ENCODE measurements around the gene ARL8B. TPM values are rescaled to one million over a fixed set of nuclear protein-coding genes. Genes with fewer than 3 reads are reported as not detected.
"Not testable (repeated sequence)": the region's sequence is repeated elsewhere in the genome, so short reads cannot be mapped to it uniquely, and the experiment has no call there.

ARL8B gene
- total RNA-seq, 1 experiment from 2014 or later: 29.0 TPM

DNA sequence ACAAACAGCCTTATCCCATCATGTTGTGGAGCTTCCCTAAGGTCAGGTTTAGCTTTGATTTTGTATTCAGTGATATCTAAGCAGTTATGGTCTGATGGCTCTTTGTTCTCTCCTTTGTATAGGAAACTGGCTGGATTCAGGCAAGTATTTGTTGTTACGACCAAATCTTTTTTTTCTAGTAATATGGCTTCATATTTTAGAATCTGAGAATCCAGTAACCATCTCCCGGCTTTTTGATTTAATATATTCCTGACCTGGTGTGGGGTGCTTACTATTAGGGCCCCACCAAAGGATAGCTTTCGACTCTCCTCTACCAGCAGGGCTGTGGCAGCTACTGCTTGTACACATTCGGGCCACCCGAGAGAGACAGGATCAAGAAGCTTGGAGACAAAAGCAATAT is 23.0 kb downstream of the ARL8B start:
- Histone ChIP-seq H3K56ac (ENCODE audit: insufficient read length, low read depth, low read length) (no peak overlapping the region), H3K4me2 (ENCODE audit: insufficient read depth, insufficient read length, low read length) (no peak overlapping the region), H4K8ac (replicated peaks; ENCODE audit: insufficient read length, low read depth, low read length) (no peak overlapping the region), H3K27me3 (ENCODE audit: insufficient read depth, low read length) (no peaks in the 10 kb centered on the region), H3K9me3 (ENCODE audit: control insufficient read depth, low read depth, low read length) (no peaks in the 10 kb centered on the region), H4K5ac (ENCODE audit: insufficient read length, low read depth, low read length) (no peak overlapping the region), H3K4ac (ENCODE audit: low read depth, low read length) (no peak overlapping the region), H3K27ac (ENCODE audit: insufficient read length, low read depth, low read length) (no peak overlapping the region), H3K79me1 (ENCODE audit: insufficient read depth, low read depth, low read length, poor library complexity, severe bottlenecking) (peaks cover 14% of the 10 kb centered on the region), H2AK5ac (ENCODE audit: insufficient read length, low read length) (no peak overlapping the region), H2BK15ac (ENCODE audit: low read depth, low read length) (no peak overlapping the region), H4K91ac (ENCODE audit: insufficient read length, low read depth, low read length) (no peak overlapping the region), H2BK20ac (ENCODE audit: low read depth, low read length, poor library complexity, severe bottlenecking) (no peak overlapping the region), H4K20me1 (ENCODE audit: control insufficient read depth, insufficient read depth, insufficient read length) (no peaks in the 10 kb centered on the region), H3T11ph (ENCODE audit: low read length) (no peak overlapping the region), H3K9ac (ENCODE audit: extremely low read depth, insufficient read length, low read length) (no peak overlapping the region), H3K14ac (ENCODE audit: insufficient read depth, low read length) (no peak overlapping the region), H3K23ac (ENCODE audit: insufficient read length, low read depth, low read length) (no peak overlapping the region), H3K4me1 (ENCODE audit: insufficient read depth, low read length) (no peaks in the 10 kb centered on the region), H2BK12ac (ENCODE audit: insufficient read length, low read depth, low read length) (no peak overlapping the region), H3K79me2 (ENCODE audit: insufficient read depth, low read length) (peaks cover 21% of the 10 kb centered on the region), H2AFZ (ENCODE audit: low read length) (no peak overlapping the region), H3K23me2 (ENCODE audit: insufficient read length, low read depth, low read length, poor library complexity, severe bottlenecking) (no peaks in the 10 kb centered on the region), H2BK5ac (ENCODE audit: insufficient read length, low read length) (no peak overlapping the region), H3K18ac (ENCODE audit: insufficient read length, low read depth, low read length) (no peak overlapping the region), H2BK120ac (ENCODE audit: low read depth, low read length, poor library complexity, severe bottlenecking) (no peak overlapping the region)
- H3K4me3 Mint-ChIP-seq: no peak overlapping the region
- no peak for DNase-seq
- H3K27ac Mint-ChIP-seq: no peak overlapping the region
- H3K27me3 Mint-ChIP-seq (ENCODE audit: low read depth): no peaks in the 10 kb centered on the region
- no peak for TF ChIP-seq CTCF (conservative IDR thresholded peaks at IDR 0.05)
- H3K4me1 Mint-ChIP-seq: no peaks in the 10 kb centered on the region
- no CpG with 5 or more reads among the region's 5 CpGs for WGBS (ENCODE audit: extremely low coverage, insufficient read length, low lambda C conversion rate)
- H3K9me3 Mint-ChIP-seq: peaks cover 47 to 54% of the 10 kb centered on the region in 2 experiments
- H3K36me3 Mint-ChIP-seq (ENCODE audit: insufficient read depth in 1 of 3, low read depth in 3 of 3): peaks cover 47 to 63% (median 58%) of the 10 kb centered on the region in 3 experiments

- H3K79me2 ChIP-seq (ENCODE audit: insufficient read depth, low read length): peaks cover 20% of the 10 kb centered on the region; the same call in 1 of the 2 replicates
- not testable (repeated sequence) for H3K18ac ChIP-seq (ENCODE audit: insufficient read length, low read depth, low read length); H3K9me3 ChIP-seq (ENCODE audit: control insufficient read depth, low read depth, low read length); H3K27ac ChIP-seq (ENCODE audit: insufficient read length, low read depth, low read length); H3K23ac ChIP-seq (ENCODE audit: insufficient read length, low read depth, low read length); H3K27me3 Mint-ChIP-seq (ENCODE audit: low read depth); H3K4ac ChIP-seq (ENCODE audit: low read depth, low read length); H3K4me2 ChIP-seq (ENCODE audit: insufficient read depth, insufficient read length, low read length); H2BK12ac ChIP-seq (ENCODE audit: insufficient read length, low read depth, low read length); H2AK5ac ChIP-seq (ENCODE audit: insufficient read length, low read length); H3K9ac ChIP-seq (ENCODE audit: extremely low read depth, insufficient read length, low read length); H3K23me2 ChIP-seq (ENCODE audit: insufficient read length, low read depth, low read length, poor library complexity, severe bottlenecking); H2AFZ ChIP-seq (ENCODE audit: low read length); H2BK120ac ChIP-seq (ENCODE audit: low read depth, low read length, poor library complexity, severe bottlenecking); H3K56ac ChIP-seq (ENCODE audit: insufficient read length, low read depth, low read length); H4K8ac ChIP-seq (replicated peaks; ENCODE audit: insufficient read length, low read depth, low read length); H2BK15ac ChIP-seq (ENCODE audit: low read depth, low read length); H3K27me3 ChIP-seq (ENCODE audit: insufficient read depth, low read length); DNase-seq; H4K5ac ChIP-seq (ENCODE audit: insufficient read length, low read depth, low read length); H3K79me1 ChIP-seq (ENCODE audit: insufficient read depth, low read depth, low read length, poor library complexity, severe bottlenecking); H3K4me1 Mint-ChIP-seq; H4K91ac ChIP-seq (ENCODE audit: insufficient read length, low read depth, low read length); H4K20me1 ChIP-seq (ENCODE audit: control insufficient read depth, insufficient read depth, insufficient read length); H3K4me1 ChIP-seq (ENCODE audit: insufficient read depth, low read length); H3K14ac ChIP-seq (ENCODE audit: insufficient read depth, low read length); H3K27ac Mint-ChIP-seq; H3K4me3 Mint-ChIP-seq; H2BK20ac ChIP-seq (ENCODE audit: low read depth, low read length, poor library complexity, severe bottlenecking); H3T11ph ChIP-seq (ENCODE audit: low read length); H2BK5ac ChIP-seq (ENCODE audit: insufficient read length, low read length)
- Mint-ChIP-seq H3K36me3 (ENCODE audit: insufficient read depth in 1 of 3, low read depth in 3 of 3) (peaks cover 45 to 53% (median 52%) of the 10 kb centered on the region in 3 experiments), H3K9me3 (peaks cover 43 to 50% of the 10 kb centered on the region in 2 experiments)
- no CpG with 5 or more reads among the region's 5 CpGs for WGBS (ENCODE audit: extremely low coverage, insufficient read length, low lambda C conversion rate)
Observed at GRCh38 chr3:5147152-5147551, 25.1 kb downstream of the ARL8B start.
